Measurements from ENCODE around the gene EIF4G3.

The EIF4G3 gene

GRCh38 chr1:20763417-20763816 is 413.3 kb downstream of the EIF4G3 start:
- H3K27me3 Mint-ChIP-seq, result no peaks in the 10 kb centered on the region
- no peak for ATAC-seq (replicated peaks; ENCODE audit: extremely low read depth, poor library complexity, severe bottlenecking)
- H3K4me1 Mint-ChIP-seq, result no peaks in the 10 kb centered on the region
- H3K9me3 Mint-ChIP-seq, result no peaks in the 10 kb centered on the region
- H3K4me3 Mint-ChIP-seq, result no peak overlapping the region
- H3K27ac Mint-ChIP-seq (ENCODE audit: low read depth), result no peak overlapping the region
- H3K36me3 Mint-ChIP-seq (ENCODE audit: insufficient read depth), result peaks cover 90% of the 10 kb centered on the region
- no peak for DNase-seq (ENCODE audit: low spot score in 2 of 2)

- Mint-ChIP-seq H3K9me3 (no peaks in the 10 kb centered on the region), H3K36me3 (ENCODE audit: insufficient read depth) (peaks cover 87% of the 10 kb centered on the region), H3K4me1 (no peaks in the 10 kb centered on the region), H3K27ac (ENCODE audit: low read depth) (no peak overlapping the region), H3K4me3 (no peak overlapping the region), H3K27me3 (no peaks in the 10 kb centered on the region)
- ATAC-seq (replicated peaks; ENCODE audit: extremely low read depth, poor library complexity, severe bottlenecking), result no peak
- DNase-seq (ENCODE audit: low spot score in 2 of 2), result no peak
Observed at GRCh38 chr1:20760322-20760721, 416.4 kb downstream of the EIF4G3 start.
